H9 (cell line): ENCODE data around the gene PROSER1. TPM values are rescaled to one million over a fixed set of nuclear protein-coding genes. Genes with fewer than 3 reads are reported as not detected.

Experiments
- DNase-seq: peaks from one replicate; pipeline ENCODE4 v3.0.0-alpha.2; 2017
- H2AFZ ChIP-seq: one replicate; pipeline ENCODE4 v1.6.1; 2013; ENCODE audit warnings: mild to moderate bottlenecking, low read length, control low read depth, moderate library complexity
- H2AK5ac ChIP-seq: 2 replicates; pipeline ENCODE4 v1.6.1; 2013; ENCODE audit warnings: low read length, control low read depth, mixed read lengths; ENCODE audit not compliant: insufficient read length
- H2BK120ac ChIP-seq: one replicate; pipeline ENCODE4 v1.6.1; 2013; ENCODE audit warnings: low read depth, mild to moderate bottlenecking, low read length, control low read depth, inconsistent platforms; ENCODE audit not compliant: poor library complexity, severe bottlenecking
- H2BK12ac ChIP-seq: 2 replicates; pipeline ENCODE4 v1.6.1; 2013; ENCODE audit warnings: low read length, control low read depth, mixed read lengths, low read depth; ENCODE audit not compliant: insufficient read length
- H2BK15ac ChIP-seq: 2 replicates; pipeline ENCODE4 v1.6.1; 2013; ENCODE audit warnings: low read depth, low read length, control low read depth
- H2BK20ac ChIP-seq: one replicate; pipeline ENCODE4 v1.6.1; 2013; ENCODE audit warnings: low read depth, mild to moderate bottlenecking, low read length, control low read depth, inconsistent platforms; ENCODE audit not compliant: poor library complexity, severe bottlenecking
- H2BK5ac ChIP-seq: 2 replicates; pipeline ENCODE4 v1.6.1; 2013; ENCODE audit warnings: low read length, control low read depth, mixed read lengths; ENCODE audit not compliant: insufficient read length
- H3K14ac ChIP-seq: 2 replicates; pipeline ENCODE4 v1.6.1; 2013; ENCODE audit warnings: low read length, control low read depth; ENCODE audit not compliant: insufficient read depth
- H3K18ac ChIP-seq: 2 replicates; pipeline ENCODE4 v1.6.1; 2013; ENCODE audit warnings: low read depth, mild to moderate bottlenecking, mixed read lengths, low read length, control low read depth; ENCODE audit not compliant: insufficient read length
- H3K23ac ChIP-seq: 2 replicates; pipeline ENCODE4 v1.6.1; 2013; ENCODE audit warnings: low read length, control low read depth, mixed read lengths, low read depth; ENCODE audit not compliant: insufficient read length
- H3K23me2 ChIP-seq: 2 replicates; pipeline ENCODE4 v1.6.1; 2013; ENCODE audit warnings: low read depth, mild to moderate bottlenecking, mixed read lengths, low read length, control low read depth; ENCODE audit not compliant: insufficient read length, poor library complexity, severe bottlenecking
- H3K27ac ChIP-seq: 2 replicates; pipeline ENCODE4 v1.5.1; 2013; ENCODE audit warnings: low read length, control low read depth, mixed read lengths, low read depth; ENCODE audit not compliant: insufficient read length
- H3K27me3 ChIP-seq: 2 replicates; pipeline ENCODE4 v1.6.1; 2013; ENCODE audit warnings: low read length, control low read depth, inconsistent platforms; ENCODE audit not compliant: insufficient read depth
- H3K4ac ChIP-seq: 2 replicates; pipeline ENCODE4 v1.6.1; 2013; ENCODE audit warnings: low read depth, mild to moderate bottlenecking, control low read depth, inconsistent platforms, low read length, moderate library complexity
- H3K4me1 ChIP-seq: 2 replicates; pipeline ENCODE4 v1.6.1; 2013; ENCODE audit warnings: low read length, control low read depth, inconsistent platforms; ENCODE audit not compliant: insufficient read depth
- H3K4me2 ChIP-seq: 2 replicates; pipeline ENCODE4 v1.6.1; 2013; ENCODE audit warnings: low read length, control low read depth, mixed read lengths; ENCODE audit not compliant: insufficient read length, insufficient read depth
- H3K56ac ChIP-seq: 2 replicates; pipeline ENCODE4 v1.6.1; 2013; ENCODE audit warnings: low read depth, mild to moderate bottlenecking, mixed read lengths, low read length, control low read depth; ENCODE audit not compliant: insufficient read length
- H3K79me1 ChIP-seq: 2 replicates; pipeline ENCODE4 v1.6.1; 2013; ENCODE audit warnings: low read depth, mild to moderate bottlenecking, moderate library complexity, low read length, control low read depth, inconsistent platforms; ENCODE audit not compliant: insufficient read depth, poor library complexity, severe bottlenecking
- H3K79me2 ChIP-seq: 2 replicates; pipeline ENCODE4 v1.6.1; 2013; ENCODE audit warnings: low read length, control low read depth, inconsistent platforms; ENCODE audit not compliant: insufficient read depth
- H3K9ac ChIP-seq: 2 replicates; pipeline ENCODE4 v1.6.1; 2013; ENCODE audit warnings: low read length, control low read depth, mixed read lengths; ENCODE audit not compliant: insufficient read length; ENCODE audit errors: extremely low read depth
- H3K9me3 ChIP-seq: one replicate; pipeline ENCODE4 v1.6.1; 2013; ENCODE audit warnings: low read depth, low read length, inconsistent platforms; ENCODE audit not compliant: control insufficient read depth
- H3T11ph ChIP-seq: one replicate; pipeline ENCODE4 v1.6.1; 2013; ENCODE audit warnings: mild to moderate bottlenecking, low read length, control low read depth, inconsistent platforms
- H4K20me1 ChIP-seq: one replicate; pipeline ENCODE4 v1.6.1; 2013; ENCODE audit not compliant: control insufficient read depth, insufficient read length, insufficient read depth
- H4K5ac ChIP-seq: 2 replicates; pipeline ENCODE4 v1.6.1; 2013; ENCODE audit warnings: low read depth, mild to moderate bottlenecking, mixed read lengths, low read length, control low read depth; ENCODE audit not compliant: insufficient read length
- H4K8ac ChIP-seq: replicated peaks from 2 replicates; pipeline ENCODE4 v1.6.1; 2013; ENCODE audit warnings: low read length, control low read depth, mixed read lengths, low read depth; ENCODE audit not compliant: insufficient read length
- H4K91ac ChIP-seq: 2 replicates; pipeline ENCODE4 v1.6.1; 2013; ENCODE audit warnings: low read depth, mild to moderate bottlenecking, moderate library complexity, mixed read lengths, low read length, control low read depth; ENCODE audit not compliant: insufficient read length
- H3K27ac Mint-ChIP-seq, 3 experiments: 2 replicates in 2 of 3; 3 replicates in 1 of 3; pipeline ENCODE4 v1.8.0; 2020 to 2021; ENCODE audit warnings: mixed read lengths in 3 of 3, mild to moderate bottlenecking in 1 of 3, moderate library complexity in 1 of 3
- H3K27me3 Mint-ChIP-seq: 2 replicates; pipeline ENCODE4 v1.8.0; 2021; ENCODE audit warnings: low read depth, mild to moderate bottlenecking, moderate library complexity, mixed read lengths
- H3K36me3 Mint-ChIP-seq, 3 experiments: 2 replicates in 2 of 3; 3 replicates in 1 of 3; pipeline ENCODE4 v1.8.0; 2020 to 2021; ENCODE audit warnings: low read depth in 3 of 3, mixed read lengths in 3 of 3; ENCODE audit not compliant: insufficient read depth in 1 of 3
- H3K4me1 Mint-ChIP-seq, 2 experiments: 2 replicates each; pipeline ENCODE4 v1.8.0; 2020; ENCODE audit warnings: mixed read lengths in 2 of 2
- H3K4me3 Mint-ChIP-seq, 2 experiments: 2 replicates in 1 of 2; 3 replicates in 1 of 2; pipeline ENCODE4 v1.8.0; 2020 to 2021; ENCODE audit warnings: mild to moderate bottlenecking in 2 of 2, mixed read lengths in 2 of 2, moderate library complexity in 1 of 2
- H3K9me3 Mint-ChIP-seq, 2 experiments: 2 replicates in 1 of 2; 3 replicates in 1 of 2; pipeline ENCODE4 v1.8.0; 2020; ENCODE audit warnings: mild to moderate bottlenecking in 2 of 2, mixed read lengths in 2 of 2, moderate library complexity in 1 of 2
- CTCF ChIP-seq: fragments of 200-600 bp; sonication (generic); conservative IDR thresholded peaks from 3 replicates; pipeline ENCODE4 v1.8.0; 2021; ENCODE audit warnings: antibody characterized with exemption, mild to moderate bottlenecking
- WGBS: extraction: QIAGEN DNeasy Blood & Tissue Kit; methylation state at CpG from one replicate; pipeline ENCODE4 v1.1.7; 2013; ENCODE audit warnings: missing lambda C conversion rate, low lambda C conversion rate, mixed read lengths; ENCODE audit not compliant: insufficient read length; ENCODE audit errors: extremely low coverage; 5-methylcytosine and 5-hydroxymethylcytosine counted together
- total RNA-seq: library from RNA; stranded (reverse); gene quantifications from 2 replicates; pipeline ENCODE4 v1.2.1, GENCODE V29; 2021

The PROSER1 gene
- total RNA-seq, 1 experiment from 2014 or later = 84.6 TPM

DNA sequence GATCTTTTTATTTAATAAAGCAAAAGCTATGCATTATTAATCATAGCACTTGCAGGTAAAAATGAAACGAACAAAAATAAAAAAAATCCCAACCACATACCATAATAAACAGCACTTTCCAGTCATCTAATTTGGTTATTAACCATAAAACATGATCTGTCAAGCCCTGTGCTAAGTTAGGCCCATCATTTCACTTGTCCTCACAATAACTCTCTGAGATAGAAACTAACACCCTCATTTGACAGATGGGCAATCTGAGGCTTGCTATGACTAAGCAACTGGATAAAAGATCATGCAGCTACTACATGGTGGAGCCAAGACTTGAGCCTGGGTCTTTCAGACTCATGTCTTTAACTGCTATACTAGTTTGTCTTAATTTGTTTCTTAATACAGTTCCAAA lies 21.8 kb downstream of the PROSER1 start:
- Mint-ChIP-seq H3K27ac (no peak overlapping the region), H3K4me3 (no peak overlapping the region), H3K9me3 (no peaks in the 10 kb centered on the region), H3K36me3 (peaks cover 39 to 78% (median 72%) of the 10 kb centered on the region in 3 experiments), H3K4me1 (no peaks in the 10 kb centered on the region; a peak in 1 of 4 replicates), H3K27me3 (no peaks in the 10 kb centered on the region)
- DNase-seq = no peak
- Histone ChIP-seq H3K4ac (no peak overlapping the region), H2AFZ (no peak overlapping the region), H3K27ac (no peak overlapping the region), H2BK5ac (no peak overlapping the region), H3K9ac (no peak overlapping the region), H3K9me3 (no peaks in the 10 kb centered on the region), H2BK15ac (no peak overlapping the region), H3K18ac (no peak overlapping the region), H2BK12ac (no peak overlapping the region), H2AK5ac (no peak overlapping the region), H3K23me2 (no peaks in the 10 kb centered on the region), H3K79me1 (peaks cover 4% of the 10 kb centered on the region), H3K23ac (no peak overlapping the region), H3K4me2 (no peak overlapping the region), H4K20me1 (no peaks in the 10 kb centered on the region), H3K14ac (no peak overlapping the region), H4K5ac (no peak overlapping the region), H4K8ac (no peak overlapping the region), H2BK20ac (no peak overlapping the region), H3K79me2 (no peaks in the 10 kb centered on the region), H3K56ac (no peak overlapping the region), H3K27me3 (no peaks in the 10 kb centered on the region), H2BK120ac (no peak overlapping the region), H3T11ph (no peak overlapping the region), H3K4me1 (no peaks in the 10 kb centered on the region), H4K91ac (no peak overlapping the region)
- TF ChIP-seq CTCF = no peak
- no CpG with 5 or more reads among the region's 1 CpG for WGBS
